ENCODE data around the gene TRIO. TPM values are rescaled to one million over a fixed set of nuclear protein-coding genes. Genes with fewer than 3 reads are reported as not detected.

The TRIO gene
- 239 TPM for total RNA-seq

GRCh38 chr5:14142827-14143545, at the start of gene TRIO:
Gene TRIO (plus strand): TSS chr5:14143342. CDS start chr5:14143726, 384 bp downstream.

Other genes with a start within 250 kb of the TRIO start
- 3.2 TPM for gene DNAH5, start 198.7 kb upstream of the TRIO start, total RNA-seq